Colonic mucosa (tissue), 4 donors: ENCODE results near the gene VN1R5. TPM values are rescaled to one million over a fixed set of nuclear protein-coding genes. Genes with fewer than 3 reads are reported as not detected.
A peak's percentile ranks its signal among the peaks of the same experiment; 100 is the strongest.

Source experiments
- DNase-seq: peaks from one replicate; pipeline ENCODE4 v3.0.0-alpha.2; 2020
- H3K27ac ChIP-seq: fragments of 200-600 bp; one replicate; pipeline ENCODE4 v1.8.0; 2021
- H3K27me3 ChIP-seq: fragments of 200-600 bp; one replicate; pipeline ENCODE4 v1.8.0; 2021
- H3K36me3 ChIP-seq: fragments of 200-600 bp; one replicate; pipeline ENCODE4 v1.8.0; 2021
- H3K4me1 ChIP-seq: fragments of 200-600 bp; one replicate; pipeline ENCODE4 v1.8.0; 2021; ENCODE audit warnings: mild to moderate bottlenecking
- H3K4me3 ChIP-seq: fragments of 200-600 bp; one replicate; pipeline ENCODE4 v1.8.0; 2021
- H3K9ac ChIP-seq, 2 donors: one replicate each; pipeline ENCODE4 v1.7.0; 2013; ENCODE audit warnings: control low read depth in 2 of 2, low read depth in 2 of 2, low read length in 2 of 2
- H3K9me3 ChIP-seq: fragments of 200-600 bp; one replicate; pipeline ENCODE4 v1.8.0; 2021
- intact Hi-C: fragments of 100-400 bp; cut with DNase I; formaldehyde crosslinking; loops from one replicate; pipeline ENCODE4 v1.14.1; 2022
- total RNA-seq, 2 donors: library from RNA; stranded (reverse); fragmentation: NEBNext Ultra II Directional in 1 of 2; extraction: Animal tissue kit (Norgen Biotek cat#: 25700) in 1 of 2; gene quantifications; one replicate each; pipeline ENCODE4 v1.2.1, GENCODE V29; 2021
- TF ChIP-seq, protein P1 (sequence below): fragments of 200-600 bp; IDR thresholded peaks from one replicate; pipeline ENCODE4 v1.8.0; 2022; ENCODE audit warnings: antibody characterized with exemption, mild to moderate bottlenecking
- donor health status: healthy.
- donor health status: DM: no; HTN: no; CAD: no.
- donor health status: DM: no; HTN: no; CAD: no.

VN1R5 gene
- total RNA-seq, 2 donors from 2014 or later: not detected

DNA sequence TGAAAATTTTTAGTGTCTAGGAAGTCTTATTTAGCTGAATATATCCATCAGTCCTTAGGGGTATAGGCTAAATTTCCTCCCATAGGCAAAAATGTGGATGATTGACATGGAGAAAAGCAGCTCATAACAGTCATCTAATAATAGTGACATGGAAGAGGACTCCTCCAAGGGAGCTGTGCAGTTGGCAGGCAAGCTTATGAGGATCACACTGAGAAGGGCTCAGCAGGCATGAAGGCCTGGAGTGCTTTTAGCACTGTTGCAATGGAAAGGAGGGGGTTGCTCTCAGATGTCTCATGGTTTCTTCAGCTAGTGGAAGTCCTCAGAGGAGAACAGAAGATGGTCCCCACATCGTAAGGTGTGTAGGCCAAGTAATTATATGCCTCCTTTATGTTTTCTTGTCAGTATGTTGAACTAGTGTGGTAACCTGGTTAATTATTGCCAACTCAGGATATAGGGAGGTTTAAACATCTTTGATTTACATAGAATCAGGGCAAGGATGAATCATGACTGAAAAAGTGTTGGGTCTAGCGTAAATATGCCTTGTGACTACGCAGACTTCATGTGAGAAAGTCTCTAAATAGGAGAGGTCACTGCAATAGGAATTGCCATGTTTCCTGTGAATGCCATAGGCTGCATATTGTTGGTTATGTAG, 18.9 kb downstream of the VN1R5 start:
- no peak for DNase-seq
- Histone ChIP-seq H3K9me3 (no peaks in the 10 kb centered on the region), H3K4me3 (no peak overlapping the region), H3K36me3 (no peaks in the 10 kb centered on the region), H3K27ac (no peak overlapping the region), H3K27me3 (no peaks in the 10 kb centered on the region), H3K4me1 (no peaks in the 10 kb centered on the region), H3K9ac (no peak overlapping the region)
- intact Hi-C loops: no loop called here
- TF ChIP-seq, protein P1, sequence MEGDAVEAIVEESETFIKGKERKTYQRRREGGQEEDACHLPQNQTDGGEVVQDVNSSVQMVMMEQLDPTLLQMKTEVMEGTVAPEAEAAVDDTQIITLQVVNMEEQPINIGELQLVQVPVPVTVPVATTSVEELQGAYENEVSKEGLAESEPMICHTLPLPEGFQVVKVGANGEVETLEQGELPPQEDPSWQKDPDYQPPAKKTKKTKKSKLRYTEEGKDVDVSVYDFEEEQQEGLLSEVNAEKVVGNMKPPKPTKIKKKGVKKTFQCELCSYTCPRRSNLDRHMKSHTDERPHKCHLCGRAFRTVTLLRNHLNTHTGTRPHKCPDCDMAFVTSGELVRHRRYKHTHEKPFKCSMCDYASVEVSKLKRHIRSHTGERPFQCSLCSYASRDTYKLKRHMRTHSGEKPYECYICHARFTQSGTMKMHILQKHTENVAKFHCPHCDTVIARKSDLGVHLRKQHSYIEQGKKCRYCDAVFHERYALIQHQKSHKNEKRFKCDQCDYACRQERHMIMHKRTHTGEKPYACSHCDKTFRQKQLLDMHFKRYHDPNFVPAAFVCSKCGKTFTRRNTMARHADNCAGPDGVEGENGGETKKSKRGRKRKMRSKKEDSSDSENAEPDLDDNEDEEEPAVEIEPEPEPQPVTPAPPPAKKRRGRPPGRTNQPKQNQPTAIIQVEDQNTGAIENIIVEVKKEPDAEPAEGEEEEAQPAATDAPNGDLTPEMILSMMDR: no peak

DNA sequence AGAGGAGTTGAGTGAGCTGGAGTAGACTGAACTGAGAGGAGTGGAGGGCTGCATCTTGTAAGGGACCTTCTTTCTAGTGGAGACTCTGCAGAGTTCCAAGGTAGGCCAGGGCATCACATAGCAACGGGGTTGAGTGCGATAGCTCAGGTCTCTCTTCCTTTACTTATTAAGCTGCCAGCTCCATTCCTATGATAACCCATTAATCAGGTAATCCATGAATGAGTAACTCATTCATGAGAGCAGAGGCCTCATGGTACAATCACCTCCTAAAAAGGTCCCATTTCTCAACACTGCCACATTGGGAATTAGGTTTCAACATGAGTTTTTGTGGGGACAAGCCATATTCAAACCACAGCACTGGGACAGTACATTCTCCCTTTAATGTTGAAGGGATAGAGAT, 21.3 kb downstream of the VN1R5 start:
- no peak overlapping the region for H3K27ac ChIP-seq
- no peak for DNase-seq
- no peaks in the 10 kb centered on the region for H3K4me1 ChIP-seq
- TF ChIP-seq, protein P1: no peak
- no peak overlapping the region for H3K9ac ChIP-seq
- intact Hi-C loops: no loop called here
- no peak overlapping the region for H3K4me3 ChIP-seq
- no peaks in the 10 kb centered on the region for H3K27me3 ChIP-seq
- no peaks in the 10 kb centered on the region for H3K9me3 ChIP-seq
- H3K36me3 ChIP-seq: no peaks in the 10 kb centered on the region

DNA sequence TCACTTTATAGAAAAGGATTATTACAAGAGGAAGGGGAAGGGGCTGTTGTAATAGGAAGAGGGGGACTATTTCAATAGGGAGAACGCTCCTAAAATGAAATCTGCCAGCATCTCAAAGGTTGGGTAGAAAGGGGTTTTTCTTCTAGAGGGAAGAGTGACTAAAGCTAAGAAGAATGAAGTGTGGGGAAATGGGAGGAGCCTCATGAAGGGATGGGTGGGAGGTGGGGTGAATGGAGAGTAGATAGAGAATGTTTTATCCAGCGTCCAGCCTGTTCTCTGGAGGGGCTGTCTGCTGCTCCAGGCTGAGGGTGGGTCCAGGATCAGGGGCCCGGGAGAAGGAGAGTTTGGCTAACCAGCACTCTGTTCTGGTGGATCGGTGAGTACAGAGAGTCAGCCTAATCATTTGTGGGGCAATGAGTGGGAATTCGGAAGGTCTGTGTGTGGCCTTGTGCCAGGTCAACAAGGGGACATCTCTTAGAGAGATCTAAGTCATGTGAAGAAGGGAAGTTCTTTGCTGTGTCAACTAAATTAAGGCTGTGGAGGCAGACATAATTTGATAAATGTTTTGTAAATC, 25.2 kb downstream of the VN1R5 start:
- intact Hi-C loops: no loop called here
- Histone ChIP-seq H3K9me3 (no peaks in the 10 kb centered on the region), H3K4me3 (no peak overlapping the region), H3K27ac (no peak overlapping the region), H3K36me3 (no peaks in the 10 kb centered on the region), H3K9ac (no peak overlapping the region), H3K4me1 (no peaks in the 10 kb centered on the region), H3K27me3 (no peaks in the 10 kb centered on the region)
- DNase-seq: peak; percentile 5
- TF ChIP-seq, protein P1: no peak

DNA sequence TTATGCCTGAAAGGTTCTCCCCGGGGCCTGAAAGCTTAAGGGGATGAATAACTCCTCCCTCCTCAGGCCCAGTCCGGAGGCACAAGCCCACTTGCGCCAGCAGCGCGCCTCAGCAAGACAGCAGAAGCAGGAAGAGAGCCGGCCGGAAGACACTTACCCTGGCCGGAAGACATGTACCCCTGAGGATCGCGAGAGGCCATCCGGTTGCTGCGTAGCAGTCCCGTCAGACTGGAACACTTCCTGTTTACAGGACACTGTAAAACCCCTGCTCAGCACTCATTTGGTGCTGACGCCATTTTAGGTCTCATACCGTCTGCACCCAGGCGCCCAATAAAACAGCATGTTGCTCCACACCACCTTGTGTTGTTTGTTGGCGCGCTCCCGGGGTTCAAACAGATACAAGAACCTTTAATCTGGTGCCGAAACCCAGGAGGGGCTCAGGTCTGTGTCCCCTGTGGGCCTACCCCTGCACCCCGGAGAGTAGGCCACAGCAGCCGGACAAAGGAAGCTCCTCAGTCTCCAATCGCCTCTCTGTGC, 30.3 kb downstream of the VN1R5 start:
- Histone ChIP-seq H3K9me3 (no peaks in the 10 kb centered on the region), H3K9ac (no peak overlapping the region), H3K27ac (no peak overlapping the region), H3K27me3 (no peaks in the 10 kb centered on the region), H3K36me3 (no peaks in the 10 kb centered on the region), H3K4me3 (no peak overlapping the region), H3K4me1 (no peaks in the 10 kb centered on the region)
- TF ChIP-seq, protein P1: no peak
- DNase-seq: peak; percentile 14
- intact Hi-C loops: no loop called here

DNA sequence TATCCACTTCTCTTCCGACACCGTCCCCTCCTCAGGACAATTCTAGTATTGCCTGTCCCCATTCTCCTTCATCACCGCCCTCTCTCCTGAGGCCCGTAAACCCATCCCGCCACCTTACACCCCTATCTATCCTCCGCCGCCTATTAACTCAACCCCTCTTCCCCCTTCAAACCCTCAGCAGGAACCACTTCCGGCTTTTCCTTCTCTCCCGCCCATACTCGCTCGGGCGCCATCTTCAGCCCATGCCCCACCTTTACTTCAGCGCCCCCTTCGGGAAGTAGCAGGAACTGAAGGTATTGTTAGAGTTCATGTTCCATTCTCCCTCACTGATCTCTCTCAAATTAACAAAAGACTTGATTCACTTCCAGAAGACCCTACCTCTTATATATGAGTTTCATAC, 31.6 kb downstream of the VN1R5 start:
- H3K27ac ChIP-seq: no peak overlapping the region
- no peak overlapping the region for H3K4me3 ChIP-seq
- no peak overlapping the region for H3K9ac ChIP-seq
- DNase-seq: peak; percentile 14
- no peaks in the 10 kb centered on the region for H3K9me3 ChIP-seq
- TF ChIP-seq, protein P1: no peak
- H3K36me3 ChIP-seq: no peaks in the 10 kb centered on the region
- H3K27me3 ChIP-seq: no peaks in the 10 kb centered on the region
- intact Hi-C loops: no loop called here
- H3K4me1 ChIP-seq: no peaks in the 10 kb centered on the region
